ENCODE measurements around the gene ZNF805. TPM values are rescaled to one million over a fixed set of nuclear protein-coding genes. Genes with fewer than 3 reads are reported as not detected.

ZNF805 gene
- total and polyA plus RNA-seq, 2 of the 13 experiments (the other 11 are each of a cell fraction or from before 2014, with no cell fraction given), result 5.1 to 12.8 TPM

GRCh38 chr19:57245959-57246358 lies 5.5 kb downstream of the ZNF805 start (continued):
- TF ChIP-seq ZNF33B (CRISPR knock-in tag; IDR thresholded peaks at IDR 0.05) (no peak), CBX2 (IDR thresholded peaks at IDR 0.05; ENCODE audit: low read depth, low read length) (no peak), CBX2 (CRISPR knock-in tag; IDR thresholded peaks at IDR 0.05; ENCODE audit: low read depth) (no peak), ATAD3A (CRISPR knock-in tag; IDR thresholded peaks at IDR 0.05) (no peak), EZH2 (conservative IDR thresholded peaks at IDR 0.05; ENCODE audit: low read depth, low read length) (no peak), ZNF329 (CRISPR knock-in tag; IDR thresholded peaks at IDR 0.05; ENCODE audit: low read depth) (no peak), ZNF260 (CRISPR knock-in tag; IDR thresholded peaks at IDR 0.05; ENCODE audit: borderline replicate concordance, low read depth) (no peak), ZKSCAN5 (CRISPR knock-in tag; IDR thresholded peaks at IDR 0.05) (no peak), HNF4A (CRISPR knock-in tag; IDR thresholded peaks at IDR 0.05) (peak; percentile 93), KLF12 (CRISPR knock-in tag; IDR thresholded peaks at IDR 0.05; ENCODE audit: borderline replicate concordance) (no peak), ELF3 (CRISPR knock-in tag; IDR thresholded peaks at IDR 0.05) (0 out of 2 replicates have a peak, but pooled peaks have one; percentile 47), IRF2 (CRISPR knock-in tag; IDR thresholded peaks at IDR 0.05) (peak; percentile 68; the same call in 1 of the 2 replicates), MAFK (conservative IDR thresholded peaks at IDR 0.05 in 1 of 2, IDR thresholded peaks at IDR 0.05 in 1 of 2; ENCODE audit: low read length in 2 of 2) (no peak), KDM6A (CRISPR knock-in tag; IDR thresholded peaks at IDR 0.05; ENCODE audit: low read depth) (0 out of 2 replicates have a peak, but pooled peaks have one; percentile 48), ZNF12 (CRISPR knock-in tag; IDR thresholded peaks at IDR 0.05) (0 out of 2 replicates have a peak, but pooled peaks have one; percentile 23), FOSL2 (CRISPR knock-in tag; IDR thresholded peaks at IDR 0.05) (peak; percentile 45; the same call in 1 of the 2 replicates), BCL6 (CRISPR knock-in tag; IDR thresholded peaks at IDR 0.05) (peak; percentile 33; the same call in 1 of the 2 replicates), ZNF747 (CRISPR knock-in tag; IDR thresholded peaks at IDR 0.05; ENCODE audit: borderline replicate concordance) (0 out of 2 replicates have a peak, but pooled peaks have one; percentile 26), TBX3 (IDR thresholded peaks at IDR 0.05; ENCODE audit: borderline replicate concordance) (no peak), PAX8 (CRISPR knock-in tag; IDR thresholded peaks at IDR 0.05; ENCODE audit: borderline replicate concordance) (no peak), ZNF784 (CRISPR knock-in tag; IDR thresholded peaks at IDR 0.05; ENCODE audit: borderline replicate concordance) (no peak), ZNF512 (CRISPR knock-in tag; IDR thresholded peaks at IDR 0.05) (no peak), MBD4 (IDR thresholded peaks at IDR 0.05; ENCODE audit: borderline replicate concordance, low read length) (no peak), REXO4 (CRISPR knock-in tag; IDR thresholded peaks at IDR 0.05; ENCODE audit: borderline replicate concordance) (no peak), SRSF1 (optimal IDR thresholded peaks at IDR 0.05; ENCODE audit: low read depth, low read length) (no peak), ZNF639 (CRISPR knock-in tag; conservative IDR thresholded peaks at IDR 0.05) (no peak)
- TF ChIP-seq, protein P1, sequence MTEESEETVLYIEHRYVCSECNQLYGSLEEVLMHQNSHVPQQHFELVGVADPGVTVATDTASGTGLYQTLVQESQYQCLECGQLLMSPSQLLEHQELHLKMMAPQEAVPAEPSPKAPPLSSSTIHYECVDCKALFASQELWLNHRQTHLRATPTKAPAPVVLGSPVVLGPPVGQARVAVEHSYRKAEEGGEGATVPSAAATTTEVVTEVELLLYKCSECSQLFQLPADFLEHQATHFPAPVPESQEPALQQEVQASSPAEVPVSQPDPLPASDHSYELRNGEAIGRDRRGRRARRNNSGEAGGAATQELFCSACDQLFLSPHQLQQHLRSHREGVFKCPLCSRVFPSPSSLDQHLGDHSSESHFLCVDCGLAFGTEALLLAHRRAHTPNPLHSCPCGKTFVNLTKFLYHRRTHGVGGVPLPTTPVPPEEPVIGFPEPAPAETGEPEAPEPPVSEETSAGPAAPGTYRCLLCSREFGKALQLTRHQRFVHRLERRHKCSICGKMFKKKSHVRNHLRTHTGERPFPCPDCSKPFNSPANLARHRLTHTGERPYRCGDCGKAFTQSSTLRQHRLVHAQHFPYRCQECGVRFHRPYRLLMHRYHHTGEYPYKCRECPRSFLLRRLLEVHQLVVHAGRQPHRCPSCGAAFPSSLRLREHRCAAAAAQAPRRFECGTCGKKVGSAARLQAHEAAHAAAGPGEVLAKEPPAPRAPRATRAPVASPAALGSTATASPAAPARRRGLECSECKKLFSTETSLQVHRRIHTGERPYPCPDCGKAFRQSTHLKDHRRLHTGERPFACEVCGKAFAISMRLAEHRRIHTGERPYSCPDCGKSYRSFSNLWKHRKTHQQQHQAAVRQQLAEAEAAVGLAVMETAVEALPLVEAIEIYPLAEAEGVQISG (CRISPR knock-in tag; IDR thresholded peaks at IDR 0.05), result peak; percentile 49; the same call in 1 of the 2 replicates

Data from HepG2 (cell line).